GM12873 (cell line): ENCODE measurements around the gene SIX3.

Experiments
- TF ChIP-seq, protein P1 (sequence below): IDR thresholded peaks from 2 replicates; pipeline ENCODE4 v1.5.1; 2012; ENCODE audit warnings: low read depth, mild to moderate bottlenecking, moderate library complexity, low read length, control low read depth; ENCODE audit not compliant: insufficient read depth; ENCODE audit errors: missing control alignments

SIX3 gene

GRCh38 chr2:44975571-44976450 is 34.3 kb downstream of the SIX3 start:
- TF ChIP-seq, protein P1, sequence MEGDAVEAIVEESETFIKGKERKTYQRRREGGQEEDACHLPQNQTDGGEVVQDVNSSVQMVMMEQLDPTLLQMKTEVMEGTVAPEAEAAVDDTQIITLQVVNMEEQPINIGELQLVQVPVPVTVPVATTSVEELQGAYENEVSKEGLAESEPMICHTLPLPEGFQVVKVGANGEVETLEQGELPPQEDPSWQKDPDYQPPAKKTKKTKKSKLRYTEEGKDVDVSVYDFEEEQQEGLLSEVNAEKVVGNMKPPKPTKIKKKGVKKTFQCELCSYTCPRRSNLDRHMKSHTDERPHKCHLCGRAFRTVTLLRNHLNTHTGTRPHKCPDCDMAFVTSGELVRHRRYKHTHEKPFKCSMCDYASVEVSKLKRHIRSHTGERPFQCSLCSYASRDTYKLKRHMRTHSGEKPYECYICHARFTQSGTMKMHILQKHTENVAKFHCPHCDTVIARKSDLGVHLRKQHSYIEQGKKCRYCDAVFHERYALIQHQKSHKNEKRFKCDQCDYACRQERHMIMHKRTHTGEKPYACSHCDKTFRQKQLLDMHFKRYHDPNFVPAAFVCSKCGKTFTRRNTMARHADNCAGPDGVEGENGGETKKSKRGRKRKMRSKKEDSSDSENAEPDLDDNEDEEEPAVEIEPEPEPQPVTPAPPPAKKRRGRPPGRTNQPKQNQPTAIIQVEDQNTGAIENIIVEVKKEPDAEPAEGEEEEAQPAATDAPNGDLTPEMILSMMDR = no peak

DNA sequence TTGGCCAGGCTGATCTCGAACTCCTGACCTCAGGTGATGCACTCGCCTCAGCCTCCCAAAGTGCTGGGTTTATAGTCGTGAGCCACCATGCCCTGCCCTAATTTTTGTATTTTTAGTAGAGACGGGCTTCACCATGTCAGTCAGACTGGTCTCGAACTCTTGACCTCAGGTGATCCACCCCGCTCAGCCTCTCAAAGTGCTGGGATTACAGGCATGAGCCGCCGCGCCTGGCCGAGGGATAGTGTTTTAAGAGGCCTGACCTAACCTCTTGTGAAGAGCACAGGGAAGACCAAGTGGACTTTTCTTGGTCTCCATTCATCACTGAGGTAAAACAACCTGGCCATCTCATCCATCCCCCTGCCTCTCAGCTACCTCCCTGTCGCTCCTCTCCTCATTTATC is 38.1 kb downstream of the SIX3 start:
- TF ChIP-seq, protein P1 = no peak

GRCh38 chr2:44980751-44981713 is 39.5 kb downstream of the SIX3 start:
- TF ChIP-seq, protein P1 = no peak

- TF ChIP-seq, protein P1 = peak; percentile 92
These were observed 40.2 kb downstream of the SIX3 start for GRCh38 chr2:44981714-44982108.

- TF ChIP-seq, protein P1 = no peak
These were observed 42.5 kb downstream of the SIX3 start for GRCh38 chr2:44983836-44984604.

GRCh38 chr2:44989176-44989575 is 47.7 kb downstream of the SIX3 start:
- TF ChIP-seq, protein P1 = no peak
